ENCODE measurements around the gene SPEN.
A peak's percentile ranks its signal among the peaks of the same experiment; 100 is the strongest.

The SPEN gene

DNA sequence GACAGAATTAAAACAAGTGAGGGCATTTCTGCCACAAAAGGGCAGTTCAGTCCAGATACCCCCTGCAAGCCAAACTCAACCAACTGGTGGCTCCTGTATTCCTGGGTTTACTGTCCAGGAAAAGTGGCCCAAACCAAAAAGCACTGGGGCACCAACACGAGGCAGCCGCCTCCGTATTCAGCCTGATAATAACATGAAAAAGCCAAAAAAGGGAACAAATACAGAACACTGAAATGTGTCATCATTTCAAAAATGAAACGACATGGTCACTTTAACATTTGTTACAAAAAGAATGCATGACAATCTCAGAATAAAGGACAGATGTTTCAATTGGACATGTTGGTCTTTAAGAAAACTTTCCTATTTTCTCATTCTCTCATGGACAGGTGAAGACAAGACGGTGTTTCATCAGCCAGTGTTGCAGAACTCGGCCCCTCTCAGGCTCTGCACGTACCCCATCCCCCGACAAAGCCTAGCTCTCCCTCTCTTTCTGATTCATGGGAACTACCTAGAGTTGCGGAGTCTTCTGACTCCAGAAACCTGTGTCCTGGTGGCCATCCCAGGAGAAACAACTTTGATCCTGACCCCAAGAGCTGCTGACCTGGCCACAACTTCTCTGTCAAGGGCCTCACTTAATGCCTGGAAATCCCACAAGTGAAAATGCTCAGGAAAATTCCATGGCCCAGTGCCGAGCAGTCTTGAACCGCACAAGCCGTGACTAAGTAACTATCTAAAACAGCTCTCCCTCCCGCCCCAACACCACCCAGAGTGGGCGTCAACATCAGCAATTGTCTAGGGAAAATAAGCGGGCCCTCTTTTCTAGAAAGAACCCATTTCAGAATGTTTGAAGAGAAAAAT is 101.3 kb downstream of the SPEN start:
- DNase-seq (ENCODE audit: low read depth in 2 of 2), result no peak

GRCh38 chr1:15949453-15950245 is 102.1 kb downstream of the SPEN start:
- peak; percentile 69 to 78 for DNase-seq (ENCODE audit: low read depth in 2 of 2)

GRCh38 chr1:15950302-15950701 is 102.8 kb downstream of the SPEN start:
- peak; percentile 39 to 52 for DNase-seq (ENCODE audit: low read depth in 2 of 2)

GRCh38 chr1:15950763-15951295 is 103.3 kb downstream of the SPEN start:
- peak; percentile 70 to 84 for DNase-seq (ENCODE audit: low read depth in 2 of 2)

DNA sequence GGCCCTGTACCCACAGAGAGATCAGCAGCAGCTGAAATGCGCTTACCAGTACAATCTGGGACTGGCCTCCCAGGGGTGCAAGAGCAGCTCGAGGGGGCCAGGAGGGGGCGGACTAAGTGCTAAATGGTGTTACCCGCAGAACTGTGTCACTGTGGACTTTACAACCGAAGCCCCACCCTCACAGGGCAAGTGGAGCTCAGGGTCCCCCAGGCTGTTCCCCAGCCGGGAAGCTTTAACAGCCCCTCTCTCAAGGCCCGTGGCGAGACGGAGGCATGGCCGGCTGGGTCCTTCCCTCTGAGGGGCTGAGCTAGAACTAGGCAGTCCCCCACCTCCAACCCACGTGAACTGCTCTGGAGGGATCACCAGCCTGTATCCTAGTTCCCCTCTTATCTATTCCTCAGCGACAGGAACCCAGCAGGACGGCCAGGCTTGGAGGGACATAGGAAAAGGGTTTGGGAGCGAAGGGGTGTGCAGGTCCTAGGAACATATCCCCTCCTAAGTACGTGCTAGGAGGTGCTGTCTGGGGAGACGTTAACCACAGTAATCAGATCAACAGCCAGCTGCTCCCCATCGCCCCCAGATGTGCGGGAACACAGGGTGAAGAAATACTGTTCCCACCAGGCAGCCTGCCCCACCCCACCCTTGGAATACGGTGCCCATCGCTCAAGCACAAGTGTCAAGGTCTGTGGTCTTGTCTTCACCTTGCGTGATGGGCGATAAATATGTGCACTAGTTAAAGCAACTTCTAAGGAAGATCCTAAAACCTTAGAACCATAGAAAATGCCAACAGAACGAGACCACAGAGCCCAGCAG is 104.0 kb downstream of the SPEN start:
- DNase-seq (ENCODE audit: low read depth in 2 of 2), result peak in 1 of 2 donors; percentile 40

- no peak for DNase-seq (ENCODE audit: low read depth in 2 of 2)
Observed at GRCh38 chr1:15952317-15953258, 105.1 kb downstream of the SPEN start.

DNA sequence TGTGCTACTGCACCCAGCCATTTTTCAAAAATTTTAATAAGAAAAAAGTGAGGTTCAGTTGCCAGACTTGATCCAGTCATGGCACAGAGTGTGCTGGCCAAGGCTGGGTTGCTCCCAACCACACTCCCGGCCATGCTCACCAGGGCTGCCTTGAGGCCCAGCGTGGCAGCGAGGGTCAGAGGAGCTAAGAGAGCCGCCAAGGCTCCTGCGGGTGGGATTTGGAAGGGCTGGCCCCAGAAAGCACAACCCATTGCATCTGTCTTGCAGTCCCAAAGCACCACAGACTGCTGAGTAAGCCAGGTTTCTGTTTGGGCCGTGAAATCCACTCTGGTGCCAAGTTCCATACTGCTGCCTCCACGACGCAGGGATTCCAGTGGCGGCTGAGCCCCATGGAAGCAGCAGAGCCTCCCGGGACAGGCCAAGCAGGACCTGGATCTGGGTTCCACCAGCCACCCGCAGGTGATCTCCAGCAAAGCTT is 105.8 kb downstream of the SPEN start:
- no peak for DNase-seq (ENCODE audit: low read depth in 2 of 2)

GRCh38 chr1:15953791-15954241 is 106.3 kb downstream of the SPEN start:
- DNase-seq (ENCODE audit: low read depth in 2 of 2), result no peak

- no peak for DNase-seq (ENCODE audit: low read depth in 2 of 2)
Observed at GRCh38 chr1:15954316-15954715, 106.8 kb downstream of the SPEN start.

DNA sequence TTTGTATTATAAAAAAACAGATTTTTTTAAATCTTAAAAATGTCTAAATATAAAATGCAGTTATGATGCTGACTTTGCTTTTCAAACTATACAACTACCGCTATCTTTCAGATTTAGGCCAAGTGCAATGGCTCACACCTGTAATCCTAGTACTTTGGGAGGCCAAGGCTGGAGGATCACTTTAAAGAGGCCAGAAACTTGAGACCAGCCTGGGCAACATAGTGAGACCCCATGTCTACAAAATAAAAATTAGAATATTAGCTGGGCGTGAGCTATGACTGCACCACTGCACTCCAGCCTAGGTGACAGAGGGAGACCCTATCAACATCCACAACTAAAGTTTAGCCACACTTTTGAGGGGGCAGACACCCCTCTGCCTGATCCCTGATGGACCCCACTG is 108.0 kb downstream of the SPEN start:
- DNase-seq (ENCODE audit: low read depth in 2 of 2), result no peak

DNA sequence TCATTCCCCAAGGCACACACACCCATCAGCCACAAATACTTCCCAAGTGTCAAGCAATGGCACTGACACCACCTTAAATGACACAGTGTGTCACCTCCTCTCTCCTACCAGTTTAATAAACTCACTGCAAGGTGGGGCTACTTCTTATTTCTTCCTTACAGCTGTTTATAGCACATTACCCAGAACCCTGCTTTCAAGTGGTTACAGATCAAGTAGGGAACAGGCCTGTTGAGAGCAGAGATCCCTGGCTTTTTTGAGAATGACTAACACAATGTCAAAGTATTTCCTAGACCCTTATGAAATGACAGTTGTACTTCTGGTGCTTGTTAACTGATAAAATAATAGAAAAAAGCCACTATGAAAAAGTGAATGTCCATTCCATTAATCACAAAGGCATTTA is 108.6 kb downstream of the SPEN start:
- no peak for DNase-seq (ENCODE audit: low read depth in 2 of 2)

GRCh38 chr1:15957221-15958095 is 110.0 kb downstream of the SPEN start:
- DNase-seq (ENCODE audit: low read depth in 2 of 2), result no peak

DNA sequence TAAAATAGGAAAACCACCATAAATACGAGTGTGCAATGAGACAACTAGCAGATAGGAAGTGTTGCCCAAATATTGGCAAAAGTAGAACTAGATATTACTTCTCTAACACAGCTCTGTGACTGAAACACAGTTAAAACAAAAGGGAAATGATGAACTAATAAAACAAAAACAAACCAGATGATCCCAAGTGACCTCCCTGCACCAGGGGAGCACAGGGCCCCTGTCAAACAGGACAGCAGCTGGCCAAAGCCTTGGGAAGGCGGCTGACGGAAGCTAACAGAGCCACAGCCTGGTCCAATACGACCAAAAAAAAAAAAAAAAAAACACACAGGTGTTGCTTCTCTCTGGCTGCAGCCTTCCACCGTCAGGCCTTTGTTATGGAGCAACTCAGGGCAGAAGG is 110.6 kb downstream of the SPEN start:
- DNase-seq (ENCODE audit: low read depth in 2 of 2), result no peak

- no peak for DNase-seq (ENCODE audit: low read depth in 2 of 2)
Observed at GRCh38 chr1:15958793-15959192, 111.3 kb downstream of the SPEN start.

DNA sequence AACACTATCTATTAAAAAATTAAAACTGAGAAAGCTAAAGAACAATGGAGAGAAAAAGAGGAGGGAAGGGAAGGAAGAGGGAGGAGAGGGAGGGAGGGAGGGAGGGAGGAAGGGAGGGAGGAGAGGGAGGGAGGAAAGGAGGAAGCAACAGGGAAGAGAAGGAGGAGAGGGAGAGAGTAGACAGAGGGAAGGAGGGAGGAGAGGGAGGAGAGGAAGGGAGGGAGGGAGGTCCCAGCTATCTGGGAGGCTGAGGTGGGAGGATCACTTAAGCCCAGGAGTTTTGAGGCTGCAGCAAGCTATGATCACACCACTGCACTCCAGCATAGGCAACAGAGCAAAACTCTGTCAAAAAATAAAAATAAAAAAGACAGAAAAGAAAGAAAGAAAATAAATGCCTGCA is 111.9 kb downstream of the SPEN start:
- DNase-seq (ENCODE audit: low read depth in 2 of 2), result no peak

- peak in 1 of 2 donors; percentile 34 for DNase-seq (ENCODE audit: low read depth in 2 of 2)
Observed at GRCh38 chr1:15959827-15960446, 112.4 kb downstream of the SPEN start.

GRCh38 chr1:15960808-15961207 is 113.3 kb downstream of the SPEN start:
- DNase-seq (ENCODE audit: low read depth in 2 of 2), result no peak

- no peak for DNase-seq (ENCODE audit: low read depth in 2 of 2)
Observed at GRCh38 chr1:15961492-15961891, 114.0 kb downstream of the SPEN start.

DNA sequence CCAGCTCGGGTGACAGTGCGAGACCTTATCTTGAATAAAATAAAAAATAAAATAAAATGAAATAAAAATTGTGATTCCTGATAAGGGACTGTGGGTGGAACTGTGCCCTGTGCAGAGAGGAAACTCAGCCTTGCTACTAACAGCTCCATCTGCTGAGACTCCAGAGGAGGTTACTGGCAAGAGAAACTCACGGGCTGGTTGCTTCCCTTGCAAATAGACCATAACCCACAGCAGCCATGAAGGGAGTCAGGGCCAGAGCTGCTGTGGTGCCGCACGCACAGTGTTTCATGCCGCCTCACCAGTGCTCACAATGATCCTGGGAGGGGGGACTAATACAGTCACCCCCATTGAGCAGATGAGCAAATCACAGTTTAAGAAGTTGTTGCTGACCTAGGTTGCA is 114.7 kb downstream of the SPEN start:
- no peak for DNase-seq (ENCODE audit: low read depth in 2 of 2)
